ENCODE results near the gene SPAG9.

DNA sequence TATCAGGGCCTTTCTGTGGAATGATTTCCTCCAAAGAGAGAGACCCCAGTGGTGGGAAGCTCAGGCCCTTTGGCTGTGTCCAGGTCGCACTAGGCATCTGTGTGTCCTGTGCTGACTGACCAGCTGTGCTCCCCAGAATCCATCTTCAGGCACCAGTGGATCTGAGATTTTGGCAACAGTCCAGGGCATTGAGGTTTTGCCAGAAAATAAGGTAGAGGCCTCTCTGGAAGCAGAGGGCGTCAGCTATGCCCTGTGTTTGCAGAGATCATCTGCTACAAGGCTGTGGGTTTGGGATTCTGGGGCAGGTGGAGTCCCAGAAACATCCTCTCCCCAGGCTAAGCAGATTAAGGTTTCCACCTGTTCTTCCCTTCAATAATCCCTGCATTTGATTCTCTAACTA is 197.1 kb downstream of the SPAG9 start:
- TF ChIP-seq POLR2A (IDR thresholded peaks at IDR 0.05): no peak
- TF ChIP-seq, protein P1, sequence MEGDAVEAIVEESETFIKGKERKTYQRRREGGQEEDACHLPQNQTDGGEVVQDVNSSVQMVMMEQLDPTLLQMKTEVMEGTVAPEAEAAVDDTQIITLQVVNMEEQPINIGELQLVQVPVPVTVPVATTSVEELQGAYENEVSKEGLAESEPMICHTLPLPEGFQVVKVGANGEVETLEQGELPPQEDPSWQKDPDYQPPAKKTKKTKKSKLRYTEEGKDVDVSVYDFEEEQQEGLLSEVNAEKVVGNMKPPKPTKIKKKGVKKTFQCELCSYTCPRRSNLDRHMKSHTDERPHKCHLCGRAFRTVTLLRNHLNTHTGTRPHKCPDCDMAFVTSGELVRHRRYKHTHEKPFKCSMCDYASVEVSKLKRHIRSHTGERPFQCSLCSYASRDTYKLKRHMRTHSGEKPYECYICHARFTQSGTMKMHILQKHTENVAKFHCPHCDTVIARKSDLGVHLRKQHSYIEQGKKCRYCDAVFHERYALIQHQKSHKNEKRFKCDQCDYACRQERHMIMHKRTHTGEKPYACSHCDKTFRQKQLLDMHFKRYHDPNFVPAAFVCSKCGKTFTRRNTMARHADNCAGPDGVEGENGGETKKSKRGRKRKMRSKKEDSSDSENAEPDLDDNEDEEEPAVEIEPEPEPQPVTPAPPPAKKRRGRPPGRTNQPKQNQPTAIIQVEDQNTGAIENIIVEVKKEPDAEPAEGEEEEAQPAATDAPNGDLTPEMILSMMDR (IDR thresholded peaks at IDR 0.05): no peak
- TF ChIP-seq POLR2AphosphoS5 (IDR thresholded peaks at IDR 0.05): no peak
- no peak for TF ChIP-seq EP300 (IDR thresholded peaks at IDR 0.05)
